HCT116 (cell line): ENCODE data around the gene LINS1. TPM values are rescaled to one million over a fixed set of nuclear protein-coding genes. Genes with fewer than 3 reads are reported as not detected.

ENCODE experiments used
- ATAC-seq: fragments of 200-7000 bp; cut with Tn5 transposase; 2 replicates; pipeline ENCODE4 v1.9.1; 2020; ENCODE audit warnings: mild to moderate bottlenecking, moderate library complexity
- BruUV-seq: library from RNA; stranded (reverse); fragments of 400-500 nt; replicated peaks from 2 replicates; lab custom pipeline; 2021; lab: Mats Ljungman, UMichigan
- CTCF ChIA-PET: fragments of 300-600 bp; sonication (Branson Sonifier 250); formaldehyde crosslinking; loops from one replicate; lab custom pipeline; 2021; ENCODE audit warnings: antibody characterized with exemption; lab: Charles Lee
- POLR2A ChIA-PET: fragments of 300-600, 350-600 bp; sonication (Branson Sonifier 250); formaldehyde crosslinking; loops from one replicate; lab custom pipeline; 2021; ENCODE audit warnings: antibody characterized with exemption; lab: Charles Lee
- RAD21 ChIA-PET, 2 experiments: fragments of 300-600 bp; sonication (Branson Sonifier 250); formaldehyde crosslinking; loops; one replicate each; lab custom pipeline; 2023; ENCODE audit warnings: low total read pairs in 2 of 2; ENCODE audit not compliant: uncharacterized antibody in 2 of 2, unreplicated experiment in 2 of 2, low non-redundant PET in 1 of 2; lab: Charles Lee
- DNase-seq: peaks from one replicate; pipeline ENCODE4 v3.0.0-alpha.2; 2010; ENCODE audit warnings: low read depth, low spot score
- H2AFZ ChIP-seq: fragments of 200-600 bp; shearing (Covaris generic), sonication (generic); 2 replicates; pipeline ENCODE4 v1.6.1; 2017; ENCODE audit warnings: low read depth, mixed run types, mixed read lengths, antibody characterized with exemption, low read length; ENCODE audit not compliant: poor library complexity, severe bottlenecking
- H3K27ac ChIP-seq: 2 replicates; pipeline ENCODE4 v1.5.1; 2012; ENCODE audit warnings: low read depth, low read length
- H3K27me3 ChIP-seq: fragments of 200-600 bp; sonication (generic); 2 replicates; pipeline ENCODE4 v1.6.1; 2016; ENCODE audit warnings: mixed run types, low read length, mixed read lengths; ENCODE audit not compliant: insufficient read depth
- H3K36me3 ChIP-seq, 2 experiments: fragments of 200-500 bp in 1 of 2; fragments of 200-600 bp in 1 of 2; sonication (Bioruptor generic) in 1 of 2; sonication (generic) in 1 of 2; 2 replicates each; pipeline versions ENCODE4 v1.5.1 to v1.6.1; 2014 to 2016; ENCODE audit warnings: low read length in 2 of 2, inconsistent platforms in 1 of 2, mixed read lengths in 1 of 2, mixed run types in 1 of 2; ENCODE audit not compliant: insufficient read depth in 2 of 2, control insufficient read depth in 1 of 2
- H3K4me1 ChIP-seq, 2 experiments: fragments of 200-600 bp in 1 of 2; sonication (generic) in 1 of 2; 2 replicates each; pipeline versions ENCODE4 v1.5.1 to v1.6.1; 2012 to 2017; ENCODE audit warnings: low read length in 2 of 2, inconsistent platforms in 1 of 2, mild to moderate bottlenecking in 1 of 2, mixed read lengths in 1 of 2, mixed run types in 1 of 2, moderate library complexity in 1 of 2; ENCODE audit not compliant: insufficient read depth in 2 of 2, control insufficient read depth in 1 of 2
- H3K4me2 ChIP-seq: fragments of 200-600 bp; sonication (generic); 2 replicates; pipeline ENCODE4 v1.6.1; 2017; ENCODE audit warnings: mixed run types, low read length, mixed read lengths
- H3K4me3 ChIP-seq, 2 experiments: fragments of 200-600 bp in 1 of 2; sonication (generic) in 1 of 2; replicated peaks in 1 of 2; 2 replicates each; pipeline ENCODE4 v1.5.1; 2011 to 2016; ENCODE audit warnings: low read length in 2 of 2, control low read depth in 1 of 2, low read depth in 1 of 2, mild to moderate bottlenecking in 1 of 2, mixed read lengths in 1 of 2, mixed run types in 1 of 2
- H3K79me2 ChIP-seq: fragments of 200-600 bp; sonication (generic); 2 replicates; pipeline ENCODE4 v1.6.1; 2017; ENCODE audit warnings: mild to moderate bottlenecking, mixed run types, low read length, moderate library complexity, mixed read lengths; ENCODE audit not compliant: insufficient read depth
- H3K9ac ChIP-seq: fragments of 200-600 bp; sonication (generic); 2 replicates; pipeline ENCODE4 v1.6.1; 2016; ENCODE audit warnings: low read length, mixed read lengths
- H3K9me2 ChIP-seq: fragments of 200-600 bp; sonication (generic), shearing (Covaris generic); 2 replicates; pipeline ENCODE4 v1.6.1; 2017; ENCODE audit warnings: mixed run types, mild to moderate bottlenecking, moderate library complexity; ENCODE audit not compliant: insufficient read depth
- H3K9me3 ChIP-seq, 2 experiments: fragments of 200-500 bp in 1 of 2; fragments of 200-600 bp in 1 of 2; sonication (Bioruptor generic) in 1 of 2; sonication (generic) in 1 of 2; 2 replicates each; pipeline ENCODE4 v1.6.1; 2014 to 2017; ENCODE audit warnings: low read length in 2 of 2, mixed read lengths in 2 of 2, inconsistent platforms in 1 of 2, low read depth in 1 of 2, mild to moderate bottlenecking in 1 of 2, mixed run types in 1 of 2, moderate library complexity in 1 of 2; ENCODE audit not compliant: control insufficient read depth in 1 of 2, insufficient read depth in 1 of 2
- H4K20me1 ChIP-seq: fragments of 200-600 bp; sonication (generic), shearing (Covaris generic); 2 replicates; pipeline ENCODE4 v1.6.1; 2017; ENCODE audit warnings: mixed run types, mild to moderate bottlenecking, moderate library complexity; ENCODE audit not compliant: insufficient read depth
- CBX3 ChIP-seq: IDR thresholded peaks from 2 replicates; pipeline ENCODE4 v1.6.1; 2012; ENCODE audit warnings: low read depth
- CEBPB ChIP-seq: IDR thresholded peaks from 2 replicates; pipeline ENCODE4 v1.6.1; 2012; ENCODE audit warnings: low read depth
- EGR1 ChIP-seq: IDR thresholded peaks from 2 replicates; pipeline ENCODE4 v1.6.1; 2012; ENCODE audit warnings: low read depth
- EZH2phosphoT487 ChIP-seq: fragments of 200-600 bp; IDR thresholded peaks from 2 replicates; pipeline ENCODE4 v1.6.1; 2018; ENCODE audit warnings: antibody characterized with exemption, borderline replicate concordance
- JUND ChIP-seq: IDR thresholded peaks from 2 replicates; pipeline ENCODE4 v1.6.1; 2012
- POLR2AphosphoS5 ChIP-seq: IDR thresholded peaks from 2 replicates; pipeline ENCODE4 v1.6.1; 2011; ENCODE audit warnings: mild to moderate bottlenecking, low read depth, low read length, moderate library complexity
- RAD21 ChIP-seq: IDR thresholded peaks from 2 replicates; pipeline ENCODE4 v1.6.1; 2012; ENCODE audit warnings: low read depth, mild to moderate bottlenecking
- REST ChIP-seq: IDR thresholded peaks from 2 replicates; pipeline ENCODE4 v1.6.1; 2012; ENCODE audit warnings: low read depth
- SP1 ChIP-seq: IDR thresholded peaks from 2 replicates; pipeline ENCODE4 v1.6.1; 2012; ENCODE audit warnings: low read depth
- SRF ChIP-seq: IDR thresholded peaks from 2 replicates; pipeline ENCODE4 v1.6.1; 2012; ENCODE audit warnings: low read depth
- intact Hi-C: fragments of 100-400 bp; cut with micrococcal nuclease; formaldehyde crosslinking; loops from 2 replicates; pipeline ENCODE4 v1.10.0; 2022
- total RNA-seq: library from RNA; stranded (reverse); gene quantifications from one replicate; pipeline ENCODE4 v1.2.1, GENCODE V29; 2021; ENCODE audit not compliant: unreplicated experiment
- TF ChIP-seq, protein P1 (sequence below): IDR thresholded peaks from 2 replicates; pipeline ENCODE4 v1.6.1; 2012

LINS1 gene
- total RNA-seq, 1 experiment from 2014 or later = 14.7 TPM

- CTCF ChIA-PET = interaction anchor here (1.2 kb wide), 1 partner anchor 12 kb away, joined by 3 read pairs; no protein-coding TSS in a partner anchor
These were observed 12.9 kb upstream of the LINS1 start for GRCh38 chr15:100614918-100615317.

More at GRCh38 chr15:100614918-100615317, 12.9 kb upstream of the LINS1 start:
- Histone ChIP-seq H3K27ac (no peak overlapping the region), H3K4me1 (no peaks in the 10 kb centered on the region), H4K20me1 (no peaks in the 10 kb centered on the region), H3K4me2 (no peak overlapping the region), H3K36me3 (peaks cover 0 to 20% of the 10 kb centered on the region in 2 experiments; a peak in 3 of 4 replicates), H3K9ac (no peak overlapping the region), H2AFZ (no peak overlapping the region), H3K9me3 (no peaks in the 10 kb centered on the region), H3K9me2 (no peaks in the 10 kb centered on the region), H3K4me3 (no peak overlapping the region), H3K27me3 (no peaks in the 10 kb centered on the region), H3K79me2 (peaks cover 3% of the 10 kb centered on the region; the same call in 1 of the 2 replicates)
- TF ChIP-seq POLR2AphosphoS5 = no peak
- no peak for TF ChIP-seq JUND
- no peak for TF ChIP-seq SP1
- no peak for TF ChIP-seq EZH2phosphoT487
- TF ChIP-seq EGR1 = no peak
- TF ChIP-seq, protein P1, sequence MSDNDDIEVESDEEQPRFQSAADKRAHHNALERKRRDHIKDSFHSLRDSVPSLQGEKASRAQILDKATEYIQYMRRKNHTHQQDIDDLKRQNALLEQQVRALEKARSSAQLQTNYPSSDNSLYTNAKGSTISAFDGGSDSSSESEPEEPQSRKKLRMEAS = no peak
- no peak for TF ChIP-seq RAD21
- no peak for TF ChIP-seq SRF
- no peak for TF ChIP-seq REST
- no peak for TF ChIP-seq CEBPB
- no peak for TF ChIP-seq CBX3
- ChIA-PET RAD21 (no interaction called here), POLR2A (no interaction called here)
- no peak for ATAC-seq
- no peak for DNase-seq
- intact Hi-C loops = no loop called here
- no TSS peak for BruUV-seq
